GM21360 (cell line): ENCODE measurements around the gene SHISA3.
"Not testable (repeated sequence)": the region's sequence is repeated elsewhere in the genome, so short reads cannot be mapped to it uniquely, and the experiment has no call there.

Experiments used
- ATAC-seq: cut with Tn5 transposase; IDR thresholded peaks from one replicate; pipeline ENCODE4 v1.9.1; 2021; ENCODE audit warnings: mild to moderate bottlenecking, moderate library complexity; ENCODE audit not compliant: unreplicated experiment

Gene SHISA3

DNA sequence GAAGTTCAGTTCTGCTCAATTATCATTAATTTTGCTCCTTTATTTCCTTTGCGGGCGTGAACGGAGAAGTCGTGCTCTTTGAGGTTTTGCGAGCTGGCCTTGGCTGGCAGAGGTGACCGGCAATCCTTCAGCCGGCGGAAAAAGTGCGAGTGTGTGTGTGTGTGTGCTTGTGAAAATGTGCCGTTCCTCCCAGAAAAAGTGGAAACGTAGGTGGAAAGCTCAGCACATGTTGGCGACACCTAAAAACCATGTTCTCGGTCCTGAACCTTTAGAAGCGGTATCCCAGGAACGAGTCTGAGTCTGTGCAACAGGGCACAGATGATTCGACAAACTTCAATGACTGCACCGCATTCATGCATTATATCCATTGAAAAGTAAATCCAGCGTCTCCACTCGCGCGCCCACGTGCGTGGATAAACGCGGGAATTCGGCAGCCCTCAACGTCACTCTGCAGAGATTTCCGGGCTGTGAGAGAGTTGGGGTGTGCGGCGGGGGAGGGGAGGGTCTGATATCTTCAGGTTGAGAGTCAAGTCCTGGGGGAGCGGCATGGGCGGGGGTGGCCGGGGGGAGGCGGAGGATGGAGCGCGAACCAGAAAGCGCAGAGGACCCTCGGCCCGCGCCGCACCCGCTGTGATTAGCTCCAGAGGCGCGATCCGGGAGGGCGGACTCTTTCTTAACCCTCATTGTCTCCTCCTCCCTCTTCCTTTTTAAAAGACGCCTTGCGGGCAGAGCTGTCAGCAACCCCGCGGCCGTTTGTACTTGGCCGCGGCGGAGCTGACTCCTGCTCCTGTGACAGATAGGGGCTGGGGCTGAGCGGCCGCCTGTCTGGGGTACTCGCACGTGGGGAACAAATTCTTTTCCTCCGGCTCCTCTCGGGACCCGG lies at the start of gene SHISA3:
Gene SHISA3 (plus strand): TSS at position 737 of the 883 bp plus-strand sequence. CDS start 569 bp downstream, outside the sequence.
- ATAC-seq: no peak

- no peak for ATAC-seq
Observed at GRCh38 chr4:42348247-42348646, 49.0 kb upstream of the SHISA3 start.

DNA sequence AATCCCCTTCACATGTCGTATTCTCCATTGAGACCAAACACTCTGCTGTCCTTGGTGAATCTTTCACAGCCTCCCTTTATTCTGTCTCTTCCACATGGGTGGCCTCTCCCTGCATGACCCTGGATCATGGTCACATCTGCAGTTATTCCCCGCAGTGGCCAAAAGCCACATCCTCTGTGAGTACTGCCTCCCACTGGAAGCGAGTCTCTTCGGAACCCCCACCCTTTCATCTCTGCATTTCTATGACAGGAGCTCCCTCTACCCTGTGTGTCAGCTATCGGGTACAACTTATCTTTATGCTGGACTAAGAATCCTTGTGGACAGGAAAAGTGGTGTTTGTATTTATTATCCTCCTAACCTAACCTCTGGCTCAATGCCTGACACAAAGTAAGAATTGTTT lies 48.6 kb upstream of the SHISA3 start:
- no peak for ATAC-seq

GRCh38 chr4:42350611-42351182 lies 46.6 kb upstream of the SHISA3 start:
- ATAC-seq: peak; percentile 51

DNA sequence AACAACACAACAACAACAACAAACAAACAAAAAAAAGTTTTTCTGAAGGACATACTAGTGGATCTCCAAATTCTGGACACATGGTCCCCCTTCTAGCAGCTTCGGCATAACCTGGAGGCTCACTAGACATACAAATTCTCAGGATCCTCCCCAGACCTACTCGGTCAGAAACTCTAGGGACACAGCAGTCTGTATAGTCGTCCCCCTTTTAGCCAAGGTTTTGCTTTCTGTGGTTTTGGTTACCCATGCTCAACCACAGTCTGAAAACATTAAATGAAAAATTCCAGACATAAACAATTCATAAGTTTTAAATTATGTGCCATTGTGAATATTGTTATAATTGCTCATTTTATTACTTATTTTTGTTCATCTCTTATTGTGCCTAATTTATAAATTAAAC lies 45.2 kb upstream of the SHISA3 start:
- ATAC-seq: no peak

DNA sequence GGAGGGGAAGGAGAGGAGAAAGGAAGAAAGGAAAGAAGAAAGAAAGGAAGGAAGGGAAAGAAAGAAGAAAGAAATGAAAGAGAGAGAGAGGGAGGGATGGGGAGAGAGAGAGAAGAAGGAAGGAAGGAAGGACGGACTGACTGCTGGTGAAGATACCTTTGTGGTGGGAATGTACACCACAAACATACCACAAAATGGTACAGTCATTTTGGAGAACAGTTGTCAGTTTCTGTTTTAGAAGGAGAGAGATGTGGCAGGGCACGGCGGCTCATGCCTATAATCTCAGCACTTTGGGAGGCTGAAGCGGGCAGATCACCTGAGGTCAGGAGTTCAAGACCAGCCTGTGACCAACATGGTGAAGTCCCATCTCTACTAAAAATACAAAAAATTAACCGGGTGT lies 40.0 kb upstream of the SHISA3 start:
- no peak for ATAC-seq

GRCh38 chr4:42359711-42360110 lies 37.6 kb upstream of the SHISA3 start:
- no peak for ATAC-seq

GRCh38 chr4:42360256-42360669 lies 37.0 kb upstream of the SHISA3 start:
- ATAC-seq: no peak

DNA sequence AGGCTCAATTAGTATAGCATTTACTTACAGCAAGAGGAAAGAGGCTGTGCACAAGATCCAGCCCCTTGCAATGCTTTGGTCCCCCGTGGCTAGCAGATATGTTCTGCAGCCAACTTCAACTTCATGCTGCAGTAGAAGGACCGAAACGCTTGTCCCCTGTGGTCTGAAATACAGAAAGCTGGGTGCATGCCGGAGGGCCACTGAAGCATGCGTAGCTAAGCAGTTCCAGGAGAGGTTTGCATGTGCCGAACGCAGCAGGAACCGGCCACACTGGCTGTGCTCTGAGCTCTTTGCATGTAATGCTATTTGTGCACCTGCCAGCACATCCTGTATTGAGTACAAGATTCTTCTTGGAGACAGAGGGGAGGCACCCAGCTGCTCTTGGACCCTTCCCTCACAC lies 35.8 kb upstream of the SHISA3 start:
- ATAC-seq: no peak

DNA sequence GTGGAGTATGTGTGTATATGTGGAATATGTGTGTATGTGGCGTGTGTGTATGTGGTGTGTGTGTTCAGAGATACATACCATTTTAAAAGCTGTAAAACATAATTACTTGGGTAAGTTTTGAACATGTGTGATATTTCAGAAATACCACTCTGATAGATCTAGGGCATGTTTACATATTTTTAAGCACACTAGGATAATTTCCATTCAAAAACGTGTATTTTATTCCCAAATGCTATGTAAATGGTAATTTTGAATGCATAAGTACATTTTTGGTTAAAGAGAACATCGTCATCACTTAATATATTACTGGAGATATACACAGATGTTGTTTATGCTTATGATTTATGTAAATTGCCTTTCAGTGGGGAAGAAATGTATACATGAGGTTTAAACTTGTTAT lies 34.7 kb upstream of the SHISA3 start:
- ATAC-seq: no peak

DNA sequence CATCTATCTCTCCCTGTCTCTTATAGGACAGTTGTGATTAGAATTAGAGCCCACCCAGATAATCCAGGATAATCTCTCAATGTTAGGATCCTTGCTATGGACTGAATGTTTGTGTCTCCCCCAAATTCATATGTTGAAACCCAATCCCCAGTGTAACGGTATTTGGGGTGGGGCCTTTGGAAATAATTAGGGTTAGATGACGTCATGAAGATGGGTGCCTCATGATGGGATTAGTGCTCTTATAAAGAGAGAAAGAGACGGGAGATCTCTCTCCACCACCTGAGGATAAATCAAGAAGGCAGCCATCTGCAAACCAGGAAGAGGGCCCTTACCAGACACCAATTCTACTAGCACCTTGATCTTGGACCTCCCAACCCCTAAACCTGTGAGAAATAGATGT lies 33.7 kb upstream of the SHISA3 start:
- no peak for ATAC-seq

DNA sequence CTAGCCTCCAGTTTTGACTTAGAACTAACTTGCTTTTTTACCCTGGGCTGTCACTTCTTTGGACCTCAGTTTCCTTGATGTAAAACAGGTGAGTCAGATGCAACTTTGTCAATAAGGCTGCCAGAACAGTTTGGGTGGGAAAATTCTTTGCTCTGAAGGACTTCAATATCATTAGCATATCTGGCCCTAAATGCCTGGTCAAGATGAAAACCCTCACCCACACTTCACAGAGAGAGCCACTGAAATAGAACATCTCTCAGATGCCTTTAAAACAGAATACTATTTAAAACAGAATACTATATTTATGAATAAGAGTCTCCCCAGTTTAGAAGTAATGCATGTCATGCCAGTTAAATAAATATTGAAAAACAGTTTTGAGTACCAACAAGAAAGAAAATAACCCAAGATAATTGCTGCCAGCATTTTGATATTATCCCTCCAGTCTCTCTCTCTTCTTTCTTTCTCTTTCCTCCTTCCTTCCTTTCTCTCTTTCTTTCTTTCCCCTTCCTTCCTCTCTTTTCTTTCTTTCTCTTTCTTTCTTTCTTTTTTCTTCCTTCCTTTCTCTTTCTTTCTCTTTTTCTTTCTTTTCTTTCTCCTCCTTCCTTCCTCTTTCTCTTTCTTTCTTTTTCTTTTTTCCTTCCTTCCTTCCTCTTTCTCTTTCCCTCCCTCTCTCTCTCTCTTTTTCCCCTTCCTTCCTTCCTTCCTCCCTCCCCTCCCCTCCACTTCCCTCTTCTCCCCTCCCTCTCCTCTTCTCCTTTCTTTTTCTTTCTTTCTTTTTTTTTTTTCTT lies 32.8 kb upstream of the SHISA3 start:
- no peak for ATAC-seq

- ATAC-seq: no peak
Observed at GRCh38 chr4:42366959-42367358, 30.3 kb upstream of the SHISA3 start.

- ATAC-seq: no peak
Observed at GRCh38 chr4:42369489-42369888, 27.8 kb upstream of the SHISA3 start.

- peak; percentile 82 for ATAC-seq
Observed at GRCh38 chr4:42371305-42372252, 25.7 kb upstream of the SHISA3 start.

DNA sequence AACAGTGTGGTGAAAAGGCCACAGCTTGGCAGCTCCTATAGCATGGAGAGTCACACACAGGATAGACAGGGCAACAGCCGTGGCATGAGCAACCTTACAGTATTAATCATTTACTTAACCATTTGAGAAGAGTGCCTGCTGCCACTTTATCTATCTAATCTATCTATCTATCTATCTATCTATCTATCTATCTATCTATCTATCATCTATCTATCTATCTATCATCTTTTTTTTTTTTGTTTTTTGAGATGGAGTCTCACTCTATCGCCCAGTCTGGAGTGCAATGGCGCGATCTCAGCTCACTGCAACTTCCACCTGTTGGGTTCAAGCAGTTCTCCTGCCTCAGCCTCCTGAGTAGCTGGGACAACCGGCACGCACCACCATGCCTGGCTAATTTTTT lies 25.0 kb upstream of the SHISA3 start:
- ATAC-seq: not testable (repeated sequence)

- ATAC-seq: no peak
Observed at GRCh38 chr4:42377497-42377896, 19.8 kb upstream of the SHISA3 start.

DNA sequence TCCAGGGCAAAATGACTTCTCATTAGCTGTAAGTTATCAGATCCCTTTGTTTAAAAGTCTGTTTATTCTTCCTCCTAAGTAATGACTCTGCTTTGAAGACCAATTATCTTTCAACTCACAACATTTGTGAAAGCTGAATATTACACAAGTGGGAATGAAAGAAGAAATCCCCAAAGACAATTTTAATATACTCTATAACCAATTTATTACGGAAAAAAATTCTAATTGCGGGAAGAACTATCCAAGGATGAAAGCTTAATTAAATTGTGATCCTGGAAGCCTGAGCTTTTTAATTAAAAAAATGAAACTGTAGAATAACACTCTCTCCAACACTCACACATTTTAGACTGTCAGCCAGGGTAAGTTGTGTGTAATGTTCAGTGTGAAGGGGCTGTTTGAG lies 15.6 kb upstream of the SHISA3 start:
- ATAC-seq: no peak

DNA sequence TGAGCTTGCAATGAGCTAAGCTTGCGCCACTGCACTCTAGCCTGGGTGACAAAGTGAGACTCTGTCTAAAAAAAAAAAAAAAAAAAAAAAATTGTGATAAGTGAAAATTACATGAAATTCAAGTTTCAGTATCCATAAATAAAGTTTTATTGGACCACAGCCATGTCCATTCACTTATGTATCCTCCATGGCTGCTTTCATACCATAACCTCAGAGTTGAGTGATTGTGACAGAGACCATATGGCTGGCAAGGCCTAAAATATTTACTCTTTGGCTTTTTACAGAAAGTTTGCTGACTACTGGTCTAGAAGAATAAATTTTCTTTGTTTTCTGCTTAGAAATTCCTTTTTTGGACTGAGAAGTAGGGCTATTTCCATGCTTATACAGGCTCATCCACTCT lies 11.8 kb upstream of the SHISA3 start:
- no peak for ATAC-seq

GRCh38 chr4:42390622-42391354 lies 6.5 kb upstream of the SHISA3 start:
- no peak for ATAC-seq
